AG10803 (cell line): ENCODE data around the gene DIPK2A.

ENCODE experiments used
- DNase-seq: peaks from one replicate; pipeline ENCODE4 v3.0.0; 2010; ENCODE audit warnings: low read depth
- H3K4me3 ChIP-seq: 2 replicates; pipeline ENCODE4 v1.5.1; 2011; ENCODE audit warnings: mild to moderate bottlenecking, low read length, control low read depth
- CTCF ChIP-seq: conservative IDR thresholded peaks from 2 replicates; pipeline ENCODE4 v1.5.1; 2011; ENCODE audit warnings: mild to moderate bottlenecking, low read length, control low read depth, inconsistent platforms

DIPK2A gene

GRCh38 chr3:143988306-143988705 lies 16.7 kb downstream of the DIPK2A start:
- no peak for TF ChIP-seq CTCF
- DNase-seq = no peak
- H3K4me3 ChIP-seq = no peak overlapping the region

GRCh38 chr3:143989461-143989860 lies 17.8 kb downstream of the DIPK2A start:
- DNase-seq = no peak
- no peak overlapping the region for H3K4me3 ChIP-seq
- TF ChIP-seq CTCF = no peak

GRCh38 chr3:143991713-143992112 lies 20.1 kb downstream of the DIPK2A start:
- no peak for TF ChIP-seq CTCF
- DNase-seq = no peak

GRCh38 chr3:143998266-143998665 lies 26.6 kb downstream of the DIPK2A start:
- TF ChIP-seq CTCF = no peak
- H3K4me3 ChIP-seq = no peak overlapping the region
- DNase-seq = peak; percentile 28

More at GRCh38 chr3:143991713-143992112, 20.1 kb downstream of the DIPK2A start:
- no peak overlapping the region for H3K4me3 ChIP-seq

- H3K4me3 ChIP-seq = no peak overlapping the region
- no peak for TF ChIP-seq CTCF
Measured at GRCh38 chr3:144003051-144003450, 31.4 kb downstream of the DIPK2A start.

GRCh38 chr3:144010371-144010770 lies 38.7 kb downstream of the DIPK2A start:
- TF ChIP-seq CTCF = no peak
- no peak for DNase-seq
- H3K4me3 ChIP-seq = no peak overlapping the region

More at GRCh38 chr3:144003051-144003450, 31.4 kb downstream of the DIPK2A start:
- DNase-seq = no peak

GRCh38 chr3:144011251-144011799 lies 39.7 kb downstream of the DIPK2A start:
- no peak for TF ChIP-seq CTCF
- H3K4me3 ChIP-seq = no peak overlapping the region
- DNase-seq = no peak
